ENCODE results near the gene TXNL4A. TPM values are rescaled to one million over a fixed set of nuclear protein-coding genes. Genes with fewer than 3 reads are reported as not detected.

TXNL4A gene
- total and polyA plus RNA-seq, 7 experiments from 2014 or later = 56.9 to 205 (median 72.6) TPM

GRCh38 chr18:79987566-79987965 is 797 bp downstream of the TXNL4A start:
- Mint-ChIP-seq H3K27ac (peak overlapping the region; percentile 78 to 94 (median 90)), H3K4me1 (peaks cover 33 to 55% (median 47%) of the 10 kb centered on the region in 7 donors), H3K27me3 (no peaks in the 10 kb centered on the region), H3K4me3 (peak overlapping the region; percentile 80 to 97 (median 88)), H3K9me3 (peaks cover 0 to 1% (median 0%) of the 10 kb centered on the region in 11 donors), H3K36me3 (peaks cover 0 to 16% (median 4%) of the 10 kb centered on the region in 5 donors)
- DNase-seq (no peak), ATAC-seq (no peak)
- peaks cover 0 to 12% (median 0%) of the 10 kb centered on the region in 3 experiments for H3K36me3 ChIP-seq (ENCODE audit: control insufficient read depth in 2 of 3, insufficient read depth in 3 of 3, low read length in 3 of 3)
- H3K9me3 ChIP-seq (ENCODE audit: control insufficient read depth in 2 of 3, low read length in 3 of 3) = no peaks in the 10 kb centered on the region
- peak overlapping the region; percentile 93 for H3K27ac ChIP-seq (ENCODE audit: low read depth, low read length)
- peaks cover 28 to 33% of the 10 kb centered on the region in 2 donors for H3K4me1 ChIP-seq (ENCODE audit: control insufficient read depth in 2 of 2, insufficient read depth in 2 of 2, low read length in 2 of 2)
- CTCF ChIA-PET = interaction anchor here (0.5 to 1.1 kb wide), 4 partner anchors 11 to 495 kb away, joined by 3 to 4 read pairs (median 3); no protein-coding TSS in a partner anchor
- POLR2A ChIA-PET = interaction anchor here (1.0 to 3.3 kb wide), 7 partner anchors 15 to 307 kb away, joined by 3 to 19 read pairs (median 3); partner anchors contain the start of genes CTDP1, HSBP1L1 and SLC66A2
- no peaks in the 10 kb centered on the region for H3K27me3 ChIP-seq (ENCODE audit: control insufficient read depth in 2 of 2, insufficient read depth in 2 of 2, low read length in 2 of 2)
- intact Hi-C loops (cut with micrococcal nuclease) = loop anchor here (5.0 to 10.0 kb wide), 3 partner anchors 193 to 583 kb away; partner anchors contain the start of gene KCNG2 (in 1 of the 2)
- H3K4me3 ChIP-seq (ENCODE audit: low read length) = peak overlapping the region; percentile 94

- Histone ChIP-seq H3K27ac (ENCODE audit: low read depth, low read length) (peak overlapping the region; percentile 93), H3K9me3 (ENCODE audit: control insufficient read depth in 2 of 3, low read length in 3 of 3) (no peaks in the 10 kb centered on the region), H3K36me3 (ENCODE audit: control insufficient read depth in 2 of 3, insufficient read depth in 3 of 3, low read length in 3 of 3) (peaks cover 0 to 12% (median 0%) of the 10 kb centered on the region in 3 experiments), H3K27me3 (ENCODE audit: control insufficient read depth in 2 of 2, insufficient read depth in 2 of 2, low read length in 2 of 2) (no peaks in the 10 kb centered on the region), H3K4me3 (ENCODE audit: low read length) (no peak overlapping the region), H3K4me1 (ENCODE audit: control insufficient read depth in 2 of 2, insufficient read depth in 2 of 2, low read length in 2 of 2) (peaks cover 30 to 33% of the 10 kb centered on the region in 2 donors)
- Mint-ChIP-seq H3K4me1 (peaks cover 40 to 63% (median 55%) of the 10 kb centered on the region in 7 donors), H3K36me3 (peaks cover 0 to 16% (median 4%) of the 10 kb centered on the region in 5 donors), H3K27ac (peak overlapping the region; percentile 72 to 94 (median 90)), H3K27me3 (no peaks in the 10 kb centered on the region), H3K9me3 (peaks cover 0 to 1% (median 0%) of the 10 kb centered on the region in 11 donors), H3K4me3 (peak overlapping the region; percentile 80 to 97 (median 88))
- ChIA-PET CTCF (interaction anchor here (1.1 kb wide), 1 partner anchor 38 kb away, joined by 3 read pairs; no protein-coding TSS in a partner anchor), POLR2A (interaction anchor here (0.9 to 3.3 kb wide), 3 partner anchors 21 to 48 kb away, joined by 3 to 19 read pairs (median 3); partner anchors contain the start of genes HSBP1L1 and RBFA)
- ATAC-seq = no peak
- DNase-seq = no peak
- intact Hi-C loops (cut with micrococcal nuclease) = loop anchor here (5.0 to 10.0 kb wide), 3 partner anchors 192 to 582 kb away; partner anchors contain the start of gene KCNG2 (in 1 of the 2)
Measured at GRCh38 chr18:79986726-79987125, 1.6 kb downstream of the TXNL4A start.

DNA sequence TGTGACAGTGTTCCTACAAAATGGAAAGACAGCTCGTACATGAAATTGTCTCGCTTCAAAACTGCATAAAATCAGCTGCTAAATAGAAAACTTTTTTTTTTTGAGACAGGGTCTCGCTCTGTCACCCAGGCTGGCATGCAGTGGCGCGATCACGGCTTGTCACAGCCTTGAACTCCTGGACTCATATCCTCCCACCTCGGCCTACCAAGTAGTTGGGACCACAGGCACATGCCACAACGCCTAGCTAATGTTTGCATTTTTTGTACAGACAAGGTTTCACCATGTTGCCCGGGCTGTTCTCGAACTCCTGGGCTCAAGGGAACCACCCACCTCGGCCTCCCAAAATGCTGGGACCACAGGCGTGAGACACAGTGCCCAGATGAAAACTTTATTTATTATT is 3.2 kb downstream of the TXNL4A start:
- DNase-seq = no peak
- H3K27ac Mint-ChIP-seq = peak overlapping the region in 6 of 9 donors; percentile 0 to 74 (median 15)
- H3K4me3 Mint-ChIP-seq = peak overlapping the region in 5 of 10 donors; percentile 1 to 47 (median 42)
- Histone ChIP-seq H3K36me3 (ENCODE audit: control insufficient read depth in 2 of 3, insufficient read depth in 3 of 3, low read length in 3 of 3) (peaks cover 0 to 12% (median 0%) of the 10 kb centered on the region in 3 experiments), H3K9me3 (ENCODE audit: control insufficient read depth in 2 of 3, low read length in 3 of 3) (no peaks in the 10 kb centered on the region), H3K4me3 (ENCODE audit: low read length) (no peak overlapping the region), H3K27me3 (ENCODE audit: control insufficient read depth in 2 of 2, insufficient read depth in 2 of 2, low read length in 2 of 2) (no peaks in the 10 kb centered on the region), H3K4me1 (ENCODE audit: control insufficient read depth in 2 of 2, insufficient read depth in 2 of 2, low read length in 2 of 2) (peaks cover 30 to 33% of the 10 kb centered on the region in 2 donors), H3K27ac (ENCODE audit: low read depth, low read length) (no peak overlapping the region)
- ChIA-PET CTCF (interaction anchor here (0.6 to 1.2 kb wide), 4 partner anchors 9 to 423 kb away, joined by 4 to 7 read pairs (median 4); no protein-coding TSS in a partner anchor), POLR2A (interaction anchor here (0.6 to 2.1 kb wide), 5 partner anchors 17 to 49 kb away, joined by 3 to 5 read pairs (median 4); no protein-coding TSS in a partner anchor)
- intact Hi-C loops (cut with micrococcal nuclease) = loop anchor here (5.0 to 10.0 kb wide), 3 partner anchors 190 to 580 kb away; partner anchors contain the start of gene KCNG2 (in 1 of the 2)
- ATAC-seq = no peak
- peaks cover 43 to 78% (median 67%) of the 10 kb centered on the region in 7 donors for H3K4me1 Mint-ChIP-seq
- H3K27me3 Mint-ChIP-seq = no peaks in the 10 kb centered on the region
- peaks cover 0 to 1% (median 0%) of the 10 kb centered on the region in 11 donors for H3K9me3 Mint-ChIP-seq
- peaks cover 0 to 16% (median 4%) of the 10 kb centered on the region in 5 donors for H3K36me3 Mint-ChIP-seq

DNA sequence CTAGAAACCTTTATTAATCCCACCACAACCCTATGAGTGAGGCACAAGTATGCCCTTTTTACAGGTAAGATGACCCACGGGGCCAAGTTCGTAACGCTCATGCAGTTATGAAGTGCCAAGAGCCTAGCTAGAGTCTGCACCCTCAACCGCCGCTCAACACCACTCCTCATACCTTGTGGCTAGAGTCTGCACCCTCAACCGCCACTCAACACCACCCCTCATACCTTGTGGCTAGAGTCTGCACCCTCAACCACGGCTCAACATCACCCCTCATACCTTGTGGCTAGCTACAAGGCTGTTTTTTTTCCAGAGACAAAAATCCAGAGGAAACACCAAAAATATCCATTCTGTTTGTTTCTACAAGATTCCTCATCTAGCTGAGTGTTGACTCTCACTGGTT is 4.6 kb downstream of the TXNL4A start:
- peaks cover 0 to 12% (median 0%) of the 10 kb centered on the region in 3 experiments for H3K36me3 ChIP-seq (ENCODE audit: control insufficient read depth in 2 of 3, insufficient read depth in 3 of 3, low read length in 3 of 3)
- ChIA-PET CTCF (no interaction called here), POLR2A (interaction anchor here (0.6 to 2.1 kb wide), 2 partner anchors 18 to 30 kb away, joined by 3 to 5 read pairs; no protein-coding TSS in a partner anchor)
- peaks cover 25 to 33% of the 10 kb centered on the region in 2 donors for H3K4me1 ChIP-seq (ENCODE audit: control insufficient read depth in 2 of 2, insufficient read depth in 2 of 2, low read length in 2 of 2)
- Mint-ChIP-seq H3K36me3 (peaks cover 0 to 21% (median 4%) of the 10 kb centered on the region in 5 donors), H3K27ac (peak overlapping the region in 8 of 9 donors; percentile 6 to 72 (median 54)), H3K27me3 (no peaks in the 10 kb centered on the region), H3K4me3 (peak overlapping the region in 9 of 10 donors; percentile 13 to 72 (median 32)), H3K4me1 (peaks cover 44 to 84% (median 78%) of the 10 kb centered on the region in 7 donors), H3K9me3 (peaks cover 0 to under 1% (median 0%) of the 10 kb centered on the region in 11 donors)
- ATAC-seq (no peak), DNase-seq (no peak)
- intact Hi-C loops (cut with micrococcal nuclease) = loop anchor here in 1 of 2 donors (10.0 kb wide), 2 partner anchors 189 to 579 kb away; partner anchors contain the start of gene KCNG2
- no peak overlapping the region for H3K27ac ChIP-seq (ENCODE audit: low read depth, low read length)
- no peaks in the 10 kb centered on the region for H3K9me3 ChIP-seq (ENCODE audit: control insufficient read depth in 2 of 3, low read length in 3 of 3)
- H3K27me3 ChIP-seq (ENCODE audit: control insufficient read depth in 2 of 2, insufficient read depth in 2 of 2, low read length in 2 of 2) = no peaks in the 10 kb centered on the region
- H3K4me3 ChIP-seq (ENCODE audit: low read length) = no peak overlapping the region

DNA sequence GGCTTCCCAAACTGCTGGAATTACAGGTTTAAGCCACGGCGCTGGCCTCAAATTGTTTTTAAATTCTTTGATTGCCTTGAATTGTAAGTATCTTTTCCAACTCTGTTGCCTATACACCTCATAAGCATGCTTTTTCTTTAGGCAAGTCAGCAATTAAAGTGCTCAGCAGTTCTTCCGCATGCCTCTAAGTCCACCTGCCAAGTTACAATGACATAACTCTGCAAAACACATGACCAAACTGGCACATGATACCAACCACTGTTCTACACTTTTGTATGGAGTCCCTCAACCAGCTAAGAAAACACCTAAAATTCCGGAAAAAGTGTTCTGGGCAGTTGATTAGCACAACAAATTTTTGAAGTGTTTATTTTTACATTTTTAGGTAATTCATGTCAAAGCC is 5.1 kb downstream of the TXNL4A start:
- ChIA-PET POLR2A (interaction anchor here (0.6 to 2.1 kb wide), 2 partner anchors 17 to 31 kb away, joined by 3 to 5 read pairs; no protein-coding TSS in a partner anchor), CTCF (no interaction called here)
- Mint-ChIP-seq H3K4me1 (peaks cover 44 to 84% (median 78%) of the 10 kb centered on the region in 7 donors), H3K9me3 (no peaks in the 10 kb centered on the region), H3K27ac (peak overlapping the region in 6 of 9 donors; percentile 47 to 71 (median 62)), H3K36me3 (peaks cover 0 to 21% (median 4%) of the 10 kb centered on the region in 5 donors), H3K27me3 (no peaks in the 10 kb centered on the region), H3K4me3 (peak overlapping the region in 4 of 10 donors; percentile 25 to 51 (median 43))
- H3K27ac ChIP-seq (ENCODE audit: low read depth, low read length) = no peak overlapping the region
- intact Hi-C loops (cut with micrococcal nuclease) = loop anchor here in 1 of 2 donors (10.0 kb wide), 2 partner anchors 188 to 578 kb away; partner anchors contain the start of gene KCNG2
- no peaks in the 10 kb centered on the region for H3K9me3 ChIP-seq (ENCODE audit: control insufficient read depth in 2 of 3, low read length in 3 of 3)
- H3K27me3 ChIP-seq (ENCODE audit: control insufficient read depth in 2 of 2, insufficient read depth in 2 of 2, low read length in 2 of 2) = no peaks in the 10 kb centered on the region
- H3K4me3 ChIP-seq (ENCODE audit: low read length) = no peak overlapping the region
- DNase-seq (no peak), ATAC-seq (no peak)
- peaks cover 0 to 12% (median 0%) of the 10 kb centered on the region in 3 experiments for H3K36me3 ChIP-seq (ENCODE audit: control insufficient read depth in 2 of 3, insufficient read depth in 3 of 3, low read length in 3 of 3)
- peaks cover 25 to 33% of the 10 kb centered on the region in 2 donors for H3K4me1 ChIP-seq (ENCODE audit: control insufficient read depth in 2 of 2, insufficient read depth in 2 of 2, low read length in 2 of 2)

DNA sequence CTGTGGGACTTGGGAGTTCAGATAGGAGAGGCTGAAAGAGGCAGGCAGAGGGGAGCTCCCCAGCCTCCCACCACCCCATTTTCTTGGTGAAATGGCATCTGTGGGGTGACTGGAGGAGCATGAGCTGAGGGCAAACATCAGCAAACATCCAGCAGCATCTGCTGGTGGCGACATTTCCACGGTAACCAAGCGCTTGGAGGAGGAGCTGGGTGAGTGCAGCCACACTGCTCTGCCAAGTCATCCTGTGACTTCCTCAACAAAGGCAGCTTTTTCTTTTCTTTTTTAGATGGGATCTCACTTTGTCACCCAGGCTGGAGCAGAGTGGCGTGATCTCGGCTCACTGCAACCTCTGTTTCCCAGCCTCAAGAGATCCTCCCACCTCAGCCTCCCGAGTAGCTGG is 5.6 kb downstream of the TXNL4A start:
- H3K4me1 Mint-ChIP-seq = peaks cover 48 to 87% (median 82%) of the 10 kb centered on the region in 7 donors
- CTCF ChIA-PET = no interaction called here
- peak; percentile 76 for ATAC-seq
- H3K36me3 Mint-ChIP-seq = peaks cover 0 to 25% (median 5%) of the 10 kb centered on the region in 5 donors
- Histone ChIP-seq H3K9me3 (ENCODE audit: control insufficient read depth in 2 of 3, low read length in 3 of 3) (no peaks in the 10 kb centered on the region), H3K4me1 (ENCODE audit: control insufficient read depth in 2 of 2, insufficient read depth in 2 of 2, low read length in 2 of 2) (peaks cover 25 to 33% of the 10 kb centered on the region in 2 donors), H3K4me3 (ENCODE audit: low read length) (no peak overlapping the region), H3K27ac (ENCODE audit: low read depth, low read length) (no peak overlapping the region), H3K27me3 (ENCODE audit: control insufficient read depth in 2 of 2, insufficient read depth in 2 of 2, low read length in 2 of 2) (no peaks in the 10 kb centered on the region), H3K36me3 (ENCODE audit: control insufficient read depth in 2 of 3, insufficient read depth in 3 of 3, low read length in 3 of 3) (peaks cover 0 to 9% (median 0%) of the 10 kb centered on the region in 3 experiments)
- POLR2A ChIA-PET = no interaction called here
- no peak for DNase-seq
- intact Hi-C loops (cut with micrococcal nuclease) = loop anchor here in 1 of 2 donors (10.0 kb wide), 2 partner anchors 188 to 578 kb away; partner anchors contain the start of gene KCNG2
- peak overlapping the region; percentile 25 to 89 (median 69) for H3K27ac Mint-ChIP-seq
- H3K4me3 Mint-ChIP-seq = peak overlapping the region in 6 of 10 donors; percentile 14 to 62 (median 22)
- H3K9me3 Mint-ChIP-seq = no peaks in the 10 kb centered on the region
- H3K27me3 Mint-ChIP-seq = no peaks in the 10 kb centered on the region

All from naive thymus-derived CD4-positive, alpha-beta T cell (primary cell).